Transverse colon (tissue), 3 donors: ENCODE measurements around the gene UAP1L1.

Experiments
- EP300 ChIP-seq: sonication (generic); formaldehyde crosslinking; IDR thresholded peaks from one replicate; pipeline ENCODE4 v1.6.1; 2017; ENCODE audit warnings: antibody characterized with exemption, low read depth
- POLR2A ChIP-seq: fragments of 450-650 bp; IDR thresholded peaks from one replicate; pipeline ENCODE4 v1.6.1; 2016; ENCODE audit warnings: antibody characterized with exemption, mild to moderate bottlenecking, moderate library complexity
- TF ChIP-seq, protein P1 (sequence below), 5 experiments: fragments of 200-600 bp in 3 of 5; fragments of 450-650 bp in 2 of 5; sonication (generic) in 3 of 5; IDR thresholded peaks; 1 replicate in 2 of 5; 2 replicates in 3 of 5; pipeline ENCODE4 v1.5.1; 2016 to 2017; ENCODE audit warnings: antibody characterized with exemption in 5 of 5, inconsistent platforms in 3 of 5, mild to moderate bottlenecking in 2 of 5, moderate library complexity in 1 of 5

DNA sequence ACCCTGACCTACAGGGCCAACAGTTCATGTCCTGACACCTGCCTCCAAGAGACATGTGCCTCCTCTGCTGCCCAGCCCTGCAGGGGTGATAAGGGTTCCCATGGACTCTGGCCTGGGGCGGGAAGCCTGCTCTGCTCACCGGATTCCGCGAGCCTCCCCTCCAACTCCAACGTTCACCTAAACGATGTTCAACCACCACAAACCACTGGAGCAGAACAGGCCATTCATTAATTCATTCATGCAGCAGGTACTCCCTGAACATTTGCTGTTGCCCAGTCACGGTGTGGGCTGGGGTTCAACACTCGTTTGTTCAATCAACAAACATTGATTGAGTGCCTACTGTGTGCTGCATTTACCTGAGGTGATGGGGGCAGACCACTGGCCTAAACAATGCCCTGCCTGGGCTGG is 3.3 kb upstream of the UAP1L1 start:
- TF ChIP-seq, protein P1, sequence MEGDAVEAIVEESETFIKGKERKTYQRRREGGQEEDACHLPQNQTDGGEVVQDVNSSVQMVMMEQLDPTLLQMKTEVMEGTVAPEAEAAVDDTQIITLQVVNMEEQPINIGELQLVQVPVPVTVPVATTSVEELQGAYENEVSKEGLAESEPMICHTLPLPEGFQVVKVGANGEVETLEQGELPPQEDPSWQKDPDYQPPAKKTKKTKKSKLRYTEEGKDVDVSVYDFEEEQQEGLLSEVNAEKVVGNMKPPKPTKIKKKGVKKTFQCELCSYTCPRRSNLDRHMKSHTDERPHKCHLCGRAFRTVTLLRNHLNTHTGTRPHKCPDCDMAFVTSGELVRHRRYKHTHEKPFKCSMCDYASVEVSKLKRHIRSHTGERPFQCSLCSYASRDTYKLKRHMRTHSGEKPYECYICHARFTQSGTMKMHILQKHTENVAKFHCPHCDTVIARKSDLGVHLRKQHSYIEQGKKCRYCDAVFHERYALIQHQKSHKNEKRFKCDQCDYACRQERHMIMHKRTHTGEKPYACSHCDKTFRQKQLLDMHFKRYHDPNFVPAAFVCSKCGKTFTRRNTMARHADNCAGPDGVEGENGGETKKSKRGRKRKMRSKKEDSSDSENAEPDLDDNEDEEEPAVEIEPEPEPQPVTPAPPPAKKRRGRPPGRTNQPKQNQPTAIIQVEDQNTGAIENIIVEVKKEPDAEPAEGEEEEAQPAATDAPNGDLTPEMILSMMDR (IDR thresholded peaks at IDR 0.05), result no peak
- no peak for TF ChIP-seq EP300
- TF ChIP-seq POLR2A, result no peak
